ENCODE results near the gene PRKCD.

Gene PRKCD

DNA sequence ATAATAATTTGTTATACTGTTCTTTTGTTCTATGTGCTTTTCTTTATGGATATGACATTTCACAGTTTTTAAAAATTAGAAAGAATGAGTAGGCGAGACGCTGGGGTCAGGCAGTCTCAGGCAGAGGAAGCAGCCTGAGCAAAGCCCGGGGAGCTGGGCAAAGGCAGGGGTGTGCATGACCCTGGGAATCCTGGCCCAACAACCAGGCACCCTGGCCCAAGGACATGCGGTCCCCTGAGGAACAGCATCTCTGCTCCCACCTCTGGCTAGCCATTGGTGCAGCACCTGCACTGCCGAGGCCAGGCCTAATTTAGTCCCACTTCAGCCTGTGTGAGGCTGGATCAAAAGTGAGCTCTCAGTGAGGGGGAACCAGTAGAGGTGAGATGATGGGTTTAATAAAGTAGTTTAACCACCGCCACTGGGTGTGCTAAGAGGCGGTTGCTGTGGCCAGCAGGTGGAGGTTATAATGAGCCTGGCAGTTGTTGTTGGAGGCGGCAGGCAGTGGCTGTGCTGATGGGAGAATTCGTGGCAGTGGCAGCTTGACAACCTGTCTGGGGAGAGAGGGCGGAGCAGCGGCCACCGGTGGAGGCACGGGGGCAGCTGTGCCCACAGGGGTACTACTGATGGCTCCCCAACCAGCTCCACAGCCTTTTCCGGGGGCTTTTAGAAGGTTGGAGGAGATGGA lies 41.5 kb downstream of the PRKCD start:
- ATAC-seq, result no peak
- no peak for TF ChIP-seq PPARA (CRISPR knock-in tag; IDR thresholded peaks at IDR 0.05; ENCODE audit: borderline replicate concordance)
- TF ChIP-seq ESRRG (CRISPR knock-in tag; IDR thresholded peaks at IDR 0.05), result no peak
- no peak for TF ChIP-seq ZC3H10 (CRISPR knock-in tag; IDR thresholded peaks at IDR 0.05)
- TF ChIP-seq RARB (CRISPR knock-in tag; IDR thresholded peaks at IDR 0.05), result no peak
- TF ChIP-seq, protein P1, sequence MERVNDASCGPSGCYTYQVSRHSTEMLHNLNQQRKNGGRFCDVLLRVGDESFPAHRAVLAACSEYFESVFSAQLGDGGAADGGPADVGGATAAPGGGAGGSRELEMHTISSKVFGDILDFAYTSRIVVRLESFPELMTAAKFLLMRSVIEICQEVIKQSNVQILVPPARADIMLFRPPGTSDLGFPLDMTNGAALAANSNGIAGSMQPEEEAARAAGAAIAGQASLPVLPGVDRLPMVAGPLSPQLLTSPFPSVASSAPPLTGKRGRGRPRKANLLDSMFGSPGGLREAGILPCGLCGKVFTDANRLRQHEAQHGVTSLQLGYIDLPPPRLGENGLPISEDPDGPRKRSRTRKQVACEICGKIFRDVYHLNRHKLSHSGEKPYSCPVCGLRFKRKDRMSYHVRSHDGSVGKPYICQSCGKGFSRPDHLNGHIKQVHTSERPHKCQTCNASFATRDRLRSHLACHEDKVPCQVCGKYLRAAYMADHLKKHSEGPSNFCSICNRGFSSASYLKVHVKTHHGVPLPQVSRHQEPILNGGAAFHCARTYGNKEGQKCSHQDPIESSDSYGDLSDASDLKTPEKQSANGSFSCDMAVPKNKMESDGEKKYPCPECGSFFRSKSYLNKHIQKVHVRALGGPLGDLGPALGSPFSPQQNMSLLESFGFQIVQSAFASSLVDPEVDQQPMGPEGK (CRISPR knock-in tag; IDR thresholded peaks at IDR 0.05; ENCODE audit: borderline replicate concordance), result no peak
- no peak for TF ChIP-seq TOX (CRISPR knock-in tag; IDR thresholded peaks at IDR 0.05; ENCODE audit: borderline replicate concordance)
- no peak for TF ChIP-seq ZFP3 (CRISPR knock-in tag; IDR thresholded peaks at IDR 0.05)
- TF ChIP-seq GLIS3 (CRISPR knock-in tag; IDR thresholded peaks at IDR 0.05), result no peak
- TF ChIP-seq, protein P2, sequence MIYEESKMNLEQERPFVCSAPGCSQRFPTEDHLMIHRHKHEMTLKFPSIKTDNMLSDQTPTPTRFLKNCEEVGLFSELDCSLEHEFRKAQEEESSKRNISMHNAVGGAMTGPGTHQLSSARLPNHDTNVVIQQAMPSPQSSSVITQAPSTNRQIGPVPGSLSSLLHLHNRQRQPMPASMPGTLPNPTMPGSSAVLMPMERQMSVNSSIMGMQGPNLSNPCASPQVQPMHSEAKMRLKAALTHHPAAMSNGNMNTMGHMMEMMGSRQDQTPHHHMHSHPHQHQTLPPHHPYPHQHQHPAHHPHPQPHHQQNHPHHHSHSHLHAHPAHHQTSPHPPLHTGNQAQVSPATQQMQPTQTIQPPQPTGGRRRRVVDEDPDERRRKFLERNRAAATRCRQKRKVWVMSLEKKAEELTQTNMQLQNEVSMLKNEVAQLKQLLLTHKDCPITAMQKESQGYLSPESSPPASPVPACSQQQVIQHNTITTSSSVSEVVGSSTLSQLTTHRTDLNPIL (CRISPR knock-in tag; IDR thresholded peaks at IDR 0.05; ENCODE audit: low read depth), result no peak

DNA sequence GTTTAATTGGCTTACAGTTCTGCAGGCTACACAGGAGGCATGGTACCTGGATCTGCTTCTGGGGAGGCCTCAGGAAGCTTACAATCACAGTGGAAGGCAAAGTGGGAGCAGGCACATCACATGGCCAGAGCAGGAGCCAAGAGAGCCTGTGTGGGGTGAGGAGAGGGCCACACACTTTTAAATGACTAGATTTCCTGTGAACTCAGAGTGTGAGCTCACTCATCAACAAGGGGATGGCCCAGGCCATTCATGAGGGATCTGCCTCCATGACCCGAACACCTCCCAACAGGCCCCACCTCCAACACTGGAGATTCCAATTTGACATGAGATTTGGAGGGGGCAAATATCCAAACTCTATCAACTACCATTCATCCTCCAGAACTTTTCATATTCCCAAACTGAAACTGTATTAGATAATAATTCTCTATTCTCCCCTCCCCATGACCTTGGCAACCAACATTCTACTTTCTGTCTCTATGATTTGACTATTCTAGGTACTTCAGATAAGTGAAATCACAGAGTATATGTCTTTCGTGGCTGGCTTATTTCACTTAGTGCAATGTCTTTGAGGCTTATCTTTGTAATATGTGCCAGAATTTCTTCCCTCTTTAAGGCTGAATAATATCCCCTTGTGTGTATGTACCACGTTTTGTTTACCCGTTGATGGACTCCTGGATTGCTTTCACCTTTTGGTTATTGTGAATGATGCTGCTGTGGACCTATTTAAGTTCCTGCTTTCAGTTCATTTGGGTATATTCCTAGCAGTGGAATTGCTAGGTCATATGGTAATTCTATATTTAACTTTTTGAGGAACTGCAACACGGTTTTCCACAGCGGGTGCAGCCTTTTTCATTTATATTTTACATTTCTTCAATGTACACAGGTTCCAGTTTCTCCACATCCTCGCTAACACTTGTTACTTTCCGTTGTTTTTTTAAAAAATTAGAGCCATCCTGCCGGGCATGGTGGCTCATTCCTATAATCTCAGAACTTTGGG lies 51.0 kb downstream of the PRKCD start:
- no peak for ATAC-seq
- TF ChIP-seq, protein P3, sequence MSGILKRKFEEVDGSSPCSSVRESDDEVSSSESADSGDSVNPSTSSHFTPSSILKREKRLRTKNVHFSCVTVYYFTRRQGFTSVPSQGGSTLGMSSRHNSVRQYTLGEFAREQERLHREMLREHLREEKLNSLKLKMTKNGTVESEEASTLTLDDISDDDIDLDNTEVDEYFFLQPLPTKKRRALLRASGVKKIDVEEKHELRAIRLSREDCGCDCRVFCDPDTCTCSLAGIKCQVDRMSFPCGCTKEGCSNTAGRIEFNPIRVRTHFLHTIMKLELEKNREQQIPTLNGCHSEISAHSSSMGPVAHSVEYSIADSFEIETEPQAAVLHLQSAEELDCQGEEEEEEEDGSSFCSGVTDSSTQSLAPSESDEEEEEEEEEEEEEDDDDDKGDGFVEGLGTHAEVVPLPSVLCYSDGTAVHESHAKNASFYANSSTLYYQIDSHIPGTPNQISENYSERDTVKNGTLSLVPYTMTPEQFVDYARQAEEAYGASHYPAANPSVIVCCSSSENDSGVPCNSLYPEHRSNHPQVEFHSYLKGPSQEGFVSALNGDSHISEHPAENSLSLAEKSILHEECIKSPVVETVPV (CRISPR knock-in tag; IDR thresholded peaks at IDR 0.05), result no peak
- TF ChIP-seq ZC3H10 (CRISPR knock-in tag; IDR thresholded peaks at IDR 0.05) (no peak), RARB (CRISPR knock-in tag; IDR thresholded peaks at IDR 0.05) (no peak), ARNTL (CRISPR knock-in tag; IDR thresholded peaks at IDR 0.05; ENCODE audit: borderline replicate concordance, low read depth) (no peak), ESRRG (CRISPR knock-in tag; IDR thresholded peaks at IDR 0.05) (no peak), ISL1 (CRISPR knock-in tag; IDR thresholded peaks at IDR 0.05) (no peak), SNAI2 (CRISPR knock-in tag; IDR thresholded peaks at IDR 0.05) (no peak), ZFP30 (CRISPR knock-in tag; IDR thresholded peaks at IDR 0.05) (no peak), PPARA (CRISPR knock-in tag; IDR thresholded peaks at IDR 0.05; ENCODE audit: borderline replicate concordance) (no peak), BACH2 (CRISPR knock-in tag; IDR thresholded peaks at IDR 0.05; ENCODE audit: borderline replicate concordance) (no peak), GLIS3 (CRISPR knock-in tag; IDR thresholded peaks at IDR 0.05) (no peak), TOX (CRISPR knock-in tag; IDR thresholded peaks at IDR 0.05; ENCODE audit: borderline replicate concordance) (no peak), ZNF8 (CRISPR knock-in tag; IDR thresholded peaks at IDR 0.05) (no peak), ZNF565 (CRISPR knock-in tag; conservative IDR thresholded peaks at IDR 0.05; ENCODE audit: low read depth) (no peak), OSR1 (CRISPR knock-in tag; IDR thresholded peaks at IDR 0.05) (no peak), ZFP3 (CRISPR knock-in tag; IDR thresholded peaks at IDR 0.05) (no peak)
- TF ChIP-seq, protein P4, sequence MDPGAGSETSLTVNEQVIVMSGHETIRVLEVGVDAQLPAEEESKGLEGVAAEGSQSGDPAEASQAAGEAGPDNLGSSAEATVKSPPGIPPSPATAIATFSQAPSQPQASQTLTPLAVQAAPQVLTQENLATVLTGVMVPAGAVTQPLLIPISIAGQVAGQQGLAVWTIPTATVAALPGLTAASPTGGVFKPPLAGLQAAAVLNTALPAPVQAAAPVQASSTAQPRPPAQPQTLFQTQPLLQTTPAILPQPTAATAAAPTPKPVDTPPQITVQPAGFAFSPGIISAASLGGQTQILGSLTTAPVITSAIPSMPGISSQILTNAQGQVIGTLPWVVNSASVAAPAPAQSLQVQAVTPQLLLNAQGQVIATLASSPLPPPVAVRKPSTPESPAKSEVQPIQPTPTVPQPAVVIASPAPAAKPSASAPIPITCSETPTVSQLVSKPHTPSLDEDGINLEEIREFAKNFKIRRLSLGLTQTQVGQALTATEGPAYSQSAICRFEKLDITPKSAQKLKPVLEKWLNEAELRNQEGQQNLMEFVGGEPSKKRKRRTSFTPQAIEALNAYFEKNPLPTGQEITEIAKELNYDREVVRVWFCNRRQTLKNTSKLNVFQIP (CRISPR knock-in tag; IDR thresholded peaks at IDR 0.05; ENCODE audit: borderline replicate concordance, low read depth), result no peak
- TF ChIP-seq, protein P2 (CRISPR knock-in tag; IDR thresholded peaks at IDR 0.05; ENCODE audit: low read depth), result no peak
- TF ChIP-seq, protein P5, sequence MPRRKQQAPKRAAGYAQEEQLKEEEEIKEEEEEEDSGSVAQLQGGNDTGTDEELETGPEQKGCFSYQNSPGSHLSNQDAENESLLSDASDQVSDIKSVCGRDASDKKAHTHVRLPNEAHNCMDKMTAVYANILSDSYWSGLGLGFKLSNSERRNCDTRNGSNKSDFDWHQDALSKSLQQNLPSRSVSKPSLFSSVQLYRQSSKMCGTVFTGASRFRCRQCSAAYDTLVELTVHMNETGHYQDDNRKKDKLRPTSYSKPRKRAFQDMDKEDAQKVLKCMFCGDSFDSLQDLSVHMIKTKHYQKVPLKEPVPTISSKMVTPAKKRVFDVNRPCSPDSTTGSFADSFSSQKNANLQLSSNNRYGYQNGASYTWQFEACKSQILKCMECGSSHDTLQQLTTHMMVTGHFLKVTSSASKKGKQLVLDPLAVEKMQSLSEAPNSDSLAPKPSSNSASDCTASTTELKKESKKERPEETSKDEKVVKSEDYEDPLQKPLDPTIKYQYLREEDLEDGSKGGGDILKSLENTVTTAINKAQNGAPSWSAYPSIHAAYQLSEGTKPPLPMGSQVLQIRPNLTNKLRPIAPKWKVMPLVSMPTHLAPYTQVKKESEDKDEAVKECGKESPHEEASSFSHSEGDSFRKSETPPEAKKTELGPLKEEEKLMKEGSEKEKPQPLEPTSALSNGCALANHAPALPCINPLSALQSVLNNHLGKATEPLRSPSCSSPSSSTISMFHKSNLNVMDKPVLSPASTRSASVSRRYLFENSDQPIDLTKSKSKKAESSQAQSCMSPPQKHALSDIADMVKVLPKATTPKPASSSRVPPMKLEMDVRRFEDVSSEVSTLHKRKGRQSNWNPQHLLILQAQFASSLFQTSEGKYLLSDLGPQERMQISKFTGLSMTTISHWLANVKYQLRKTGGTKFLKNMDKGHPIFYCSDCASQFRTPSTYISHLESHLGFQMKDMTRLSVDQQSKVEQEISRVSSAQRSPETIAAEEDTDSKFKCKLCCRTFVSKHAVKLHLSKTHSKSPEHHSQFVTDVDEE (CRISPR knock-in tag; IDR thresholded peaks at IDR 0.05), result no peak

Data from SK-N-SH treated with all-trans-retinoic acid at 6 μM for 48 hours (cell line).